HL-60 (cell line): ENCODE data around the gene CHST4.

Experiments used
- DNase-seq, 2 experiments: peaks; one replicate each; pipeline ENCODE4 v3.0.0-alpha.2; 2010 to 2020; ENCODE audit warnings: low read depth in 1 of 2, low spot score in 1 of 2
- H3K27ac ChIP-seq: fragments of 250-450 bp; sonication (Bioruptor Pico); replicated peaks from 2 replicates; pipeline ENCODE4 v1.5.1; 2020; ENCODE audit warnings: mild to moderate bottlenecking, moderate library complexity
- H3K27me3 ChIP-seq: fragments of 250-450 bp; sonication (Bioruptor Pico); 2 replicates; pipeline ENCODE4 v1.5.1; 2021; ENCODE audit warnings: mild to moderate bottlenecking, moderate library complexity; ENCODE audit not compliant: insufficient read depth, poor library complexity, severe bottlenecking
- H3K4me3 ChIP-seq: replicated peaks from 2 replicates; pipeline ENCODE4 v1.5.1; 2011; ENCODE audit warnings: mild to moderate bottlenecking, control low read depth, low read length; ENCODE audit not compliant: insufficient read depth
- CTCF ChIP-seq: IDR thresholded peaks from one replicate; pipeline ENCODE4 v1.5.1; 2011; ENCODE audit warnings: low read length, control low read depth, inconsistent platforms; ENCODE audit not compliant: insufficient read depth
- GABPA ChIP-seq: IDR thresholded peaks from 2 replicates; pipeline ENCODE4 v1.6.1; 2012; ENCODE audit warnings: low read depth
- POLR2AphosphoS5 ChIP-seq: IDR thresholded peaks from 2 replicates; pipeline ENCODE4 v1.6.1; 2012; ENCODE audit warnings: low read depth
- SPI1 ChIP-seq: IDR thresholded peaks from 2 replicates; pipeline ENCODE4 v1.6.1; 2012; ENCODE audit warnings: low read depth, mild to moderate bottlenecking, borderline replicate concordance
- TF ChIP-seq, protein P1 (sequence below): IDR thresholded peaks from 2 replicates; pipeline ENCODE4 v1.6.1; 2012; ENCODE audit warnings: low read depth; ENCODE audit not compliant: insufficient replicate concordance

CHST4 gene

GRCh38 chr16:71564335-71564967 lies 38.2 kb downstream of the CHST4 start:
- peak; percentile 38 to 77 for DNase-seq
- Histone ChIP-seq H3K4me3 (peak overlapping the region; percentile 44), H3K27ac (no peak overlapping the region), H3K27me3 (no peaks in the 10 kb centered on the region)
- TF ChIP-seq GABPA (no peak), CTCF (no peak), SPI1 (no peak), POLR2AphosphoS5 (no peak)
- TF ChIP-seq, protein P1, sequence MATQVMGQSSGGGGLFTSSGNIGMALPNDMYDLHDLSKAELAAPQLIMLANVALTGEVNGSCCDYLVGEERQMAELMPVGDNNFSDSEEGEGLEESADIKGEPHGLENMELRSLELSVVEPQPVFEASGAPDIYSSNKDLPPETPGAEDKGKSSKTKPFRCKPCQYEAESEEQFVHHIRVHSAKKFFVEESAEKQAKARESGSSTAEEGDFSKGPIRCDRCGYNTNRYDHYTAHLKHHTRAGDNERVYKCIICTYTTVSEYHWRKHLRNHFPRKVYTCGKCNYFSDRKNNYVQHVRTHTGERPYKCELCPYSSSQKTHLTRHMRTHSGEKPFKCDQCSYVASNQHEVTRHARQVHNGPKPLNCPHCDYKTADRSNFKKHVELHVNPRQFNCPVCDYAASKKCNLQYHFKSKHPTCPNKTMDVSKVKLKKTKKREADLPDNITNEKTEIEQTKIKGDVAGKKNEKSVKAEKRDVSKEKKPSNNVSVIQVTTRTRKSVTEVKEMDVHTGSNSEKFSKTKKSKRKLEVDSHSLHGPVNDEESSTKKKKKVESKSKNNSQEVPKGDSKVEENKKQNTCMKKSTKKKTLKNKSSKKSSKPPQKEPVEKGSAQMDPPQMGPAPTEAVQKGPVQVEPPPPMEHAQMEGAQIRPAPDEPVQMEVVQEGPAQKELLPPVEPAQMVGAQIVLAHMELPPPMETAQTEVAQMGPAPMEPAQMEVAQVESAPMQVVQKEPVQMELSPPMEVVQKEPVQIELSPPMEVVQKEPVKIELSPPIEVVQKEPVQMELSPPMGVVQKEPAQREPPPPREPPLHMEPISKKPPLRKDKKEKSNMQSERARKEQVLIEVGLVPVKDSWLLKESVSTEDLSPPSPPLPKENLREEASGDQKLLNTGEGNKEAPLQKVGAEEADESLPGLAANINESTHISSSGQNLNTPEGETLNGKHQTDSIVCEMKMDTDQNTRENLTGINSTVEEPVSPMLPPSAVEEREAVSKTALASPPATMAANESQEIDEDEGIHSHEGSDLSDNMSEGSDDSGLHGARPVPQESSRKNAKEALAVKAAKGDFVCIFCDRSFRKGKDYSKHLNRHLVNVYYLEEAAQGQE = no peak

DNA sequence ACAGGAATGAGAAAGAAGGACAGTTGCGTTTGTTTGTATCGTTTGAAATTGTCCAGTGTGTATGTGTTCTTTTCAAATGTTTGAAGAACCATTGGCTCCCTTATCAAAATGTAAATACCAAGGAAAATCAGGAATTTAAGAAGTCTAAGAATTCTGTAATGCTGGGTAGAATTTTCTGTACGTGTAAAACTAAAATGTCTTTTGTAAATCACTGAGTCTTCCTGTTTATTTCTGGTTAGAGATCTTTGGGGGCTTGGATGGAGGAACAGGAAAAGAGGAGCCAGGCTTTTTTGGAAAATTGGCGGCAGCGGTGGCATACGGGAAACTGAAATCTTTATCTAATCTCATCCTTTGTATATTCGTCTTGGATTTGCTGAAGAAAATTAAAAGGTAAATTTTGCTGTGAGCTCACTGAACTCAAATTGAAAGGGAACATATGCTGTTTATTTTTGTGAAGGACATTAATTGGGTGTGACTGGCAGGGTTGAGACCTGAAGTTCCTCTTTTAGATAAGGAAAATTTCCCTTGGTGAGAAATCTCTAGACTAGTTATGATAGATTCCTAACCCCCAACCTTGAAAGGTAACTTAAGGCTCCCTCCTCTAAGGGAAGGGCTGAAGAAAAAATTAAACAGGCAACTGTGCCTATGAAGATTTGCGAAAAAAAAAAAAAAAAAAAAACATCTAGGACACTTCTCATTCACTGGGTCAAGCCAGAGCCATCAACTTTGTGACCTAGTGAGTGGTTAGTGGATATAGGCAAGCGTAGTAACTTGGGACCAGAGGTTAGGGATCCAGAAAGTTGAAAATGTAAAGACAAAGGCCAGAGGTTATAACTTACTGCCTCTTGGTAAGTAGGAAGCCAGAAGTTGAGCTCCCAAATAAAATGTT lies 39.8 kb downstream of the CHST4 start:
- Histone ChIP-seq H3K27ac (no peak overlapping the region), H3K4me3 (no peak overlapping the region), H3K27me3 (no peaks in the 10 kb centered on the region)
- TF ChIP-seq POLR2AphosphoS5 (no peak), GABPA (no peak)
- TF ChIP-seq, protein P1 = no peak
- DNase-seq = no peak

- DNase-seq = no peak
- TF ChIP-seq POLR2AphosphoS5 (no peak), SPI1 (no peak), GABPA (no peak), CTCF (no peak)
- TF ChIP-seq, protein P1 = no peak
- Histone ChIP-seq H3K27me3 (peaks cover 4% of the 10 kb centered on the region), H3K4me3 (no peak overlapping the region), H3K27ac (no peak overlapping the region)
Measured at GRCh38 chr16:71567931-71568330, 41.7 kb downstream of the CHST4 start.
